Right hindlimb (tissue), 1 donor: ENCODE results near the gene LOXL1.

ENCODE experiments used
- DNase-seq: peaks from one replicate; pipeline ENCODE4 v3.0.0-alpha.2; 2018

LOXL1 gene

DNA sequence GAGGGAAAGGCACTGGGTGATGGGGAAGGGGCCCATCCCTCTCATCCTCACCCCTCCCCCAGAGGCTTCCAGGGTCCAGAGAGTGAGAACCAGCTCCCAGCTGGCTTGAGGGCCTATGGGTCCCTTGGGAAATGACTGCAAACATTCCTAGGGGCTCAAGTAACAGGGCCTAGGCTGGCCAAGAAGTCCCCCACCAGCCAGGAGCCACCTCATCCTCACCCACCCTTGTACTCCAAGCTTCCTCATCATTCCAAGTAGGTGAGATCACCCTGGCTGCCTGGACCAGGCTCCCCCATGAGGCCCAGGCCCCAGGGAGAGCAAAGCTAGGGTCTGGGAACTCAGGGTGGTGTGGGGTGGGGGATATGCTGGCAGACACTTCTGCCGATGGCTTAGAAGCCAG lies 14.8 kb downstream of the LOXL1 start:
- no peak for DNase-seq

DNA sequence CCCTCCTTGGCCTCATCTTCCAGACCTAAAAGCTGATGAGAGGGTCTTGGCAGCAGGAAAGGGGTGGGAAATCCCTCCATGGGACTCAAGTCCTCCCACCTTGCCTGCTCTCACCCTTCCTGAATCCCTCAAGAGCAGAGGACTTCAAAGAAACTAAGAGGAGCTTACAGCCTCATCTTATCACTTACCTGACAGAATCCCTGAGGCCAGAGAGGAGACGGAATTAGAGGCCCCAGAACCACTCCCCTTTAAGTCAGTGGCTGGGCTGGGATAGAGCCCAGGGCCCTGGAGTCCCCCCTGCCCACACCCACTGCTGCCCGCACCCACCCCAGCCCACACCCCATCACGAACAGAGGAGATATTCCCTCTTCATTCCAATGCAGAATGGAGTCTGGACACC lies 15.2 kb downstream of the LOXL1 start:
- no peak for DNase-seq

DNA sequence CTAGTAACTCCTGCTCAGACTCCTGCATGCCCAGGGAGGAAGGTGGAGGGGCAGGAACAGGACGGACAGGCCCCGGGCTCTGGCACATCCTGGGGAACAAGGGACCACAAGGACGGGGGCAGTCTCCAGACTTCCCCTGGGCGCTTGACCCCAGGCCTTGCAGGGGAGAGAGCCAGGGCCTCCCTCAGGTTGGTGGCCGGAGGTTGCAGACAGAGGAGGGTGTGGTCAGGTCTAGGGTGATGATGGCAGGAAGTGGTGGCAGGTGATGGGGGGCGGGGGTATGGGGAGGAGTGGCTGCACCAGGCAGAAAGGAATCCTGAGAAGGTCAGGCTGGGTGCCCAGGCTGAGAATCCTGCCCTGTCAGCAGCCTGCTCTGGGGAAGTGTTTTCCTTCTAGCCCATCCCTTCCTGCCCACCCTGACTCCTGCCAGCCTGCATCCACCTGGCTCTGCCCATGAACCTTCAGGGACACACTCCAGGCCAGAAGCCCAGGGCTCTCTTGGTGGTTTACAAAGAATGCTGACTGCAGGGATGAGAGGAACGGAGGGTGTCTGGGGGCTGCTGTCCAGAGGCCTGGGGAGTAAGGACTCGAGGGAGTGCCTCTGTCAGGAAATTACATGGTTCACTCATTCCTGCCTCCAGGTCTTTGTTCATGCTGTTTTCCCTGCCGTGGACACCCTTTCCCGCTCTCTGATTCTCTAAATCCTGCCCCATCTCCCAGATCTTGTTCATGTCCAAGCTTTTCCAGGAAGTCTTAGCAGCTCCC lies 15.8 kb downstream of the LOXL1 start:
- DNase-seq: no peak

DNA sequence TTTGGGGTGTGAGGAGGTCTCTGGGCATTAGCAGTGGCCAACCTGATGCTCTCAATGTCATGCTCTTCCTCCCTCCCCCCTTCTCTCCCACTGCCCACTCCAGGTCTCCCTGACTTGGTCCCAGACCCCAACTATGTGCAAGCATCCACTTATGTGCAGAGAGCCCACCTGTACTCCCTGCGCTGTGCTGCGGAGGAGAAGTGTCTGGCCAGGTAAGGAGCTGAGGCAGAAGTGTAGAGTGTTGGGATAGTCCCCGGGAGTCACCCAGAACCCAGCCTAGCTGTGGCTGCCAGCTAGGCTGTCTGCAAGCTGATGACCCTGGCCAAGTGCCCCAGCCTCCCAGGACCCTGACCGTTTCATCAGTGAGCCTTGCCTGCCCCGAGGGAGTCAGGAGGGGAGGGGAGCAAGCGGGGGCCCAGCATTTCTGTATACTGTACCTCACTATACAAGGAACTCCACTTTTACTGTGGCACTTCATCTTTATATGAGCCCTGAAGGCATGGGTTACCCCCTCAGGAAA lies 16.5 kb downstream of the LOXL1 start:
- DNase-seq: no peak

DNA sequence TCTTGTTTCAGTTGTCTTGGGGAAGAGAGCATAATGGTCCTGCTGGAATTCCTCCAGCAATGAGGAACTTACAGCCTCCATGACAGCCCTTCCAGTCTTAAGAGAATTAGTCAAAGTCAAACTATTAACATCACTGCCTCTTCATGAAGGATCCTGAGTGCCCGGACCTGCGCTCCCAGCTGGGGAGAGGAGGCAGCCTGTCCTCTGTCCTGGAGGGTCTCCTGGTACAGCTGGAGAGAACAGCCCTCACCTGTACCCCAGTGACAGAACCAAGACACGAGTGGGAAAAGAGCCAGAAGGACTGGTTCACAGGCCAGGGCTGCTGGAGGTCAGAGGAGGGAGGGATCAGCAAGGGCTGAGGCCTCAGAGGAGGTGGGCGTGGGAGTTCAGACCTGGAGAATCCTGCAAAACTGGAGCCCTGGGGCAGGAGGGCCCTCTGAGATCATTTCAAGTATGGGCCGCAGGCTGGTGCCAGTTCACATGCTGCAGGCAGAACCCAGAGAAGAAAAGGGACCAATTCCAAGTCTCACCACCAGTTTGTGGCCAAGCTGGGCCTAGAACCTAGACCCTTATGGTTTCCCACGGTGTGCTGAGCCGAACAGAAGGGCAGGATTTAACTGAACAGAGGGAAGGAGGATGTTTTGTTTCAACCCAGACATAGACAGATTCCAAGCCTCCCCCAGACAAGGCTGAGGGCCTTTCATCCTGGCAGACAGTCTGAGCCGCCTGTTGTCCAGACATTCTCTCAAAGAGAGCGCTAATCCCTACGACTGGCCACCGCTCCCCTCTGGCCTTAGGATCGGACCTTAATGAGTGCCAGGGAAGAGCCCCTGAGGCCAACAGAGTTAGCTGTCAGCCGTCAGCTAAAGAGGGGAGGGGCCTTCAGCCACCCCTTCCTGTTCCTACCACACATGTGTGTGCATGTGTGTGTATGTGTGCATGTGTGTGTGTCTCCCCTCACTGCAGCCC lies 18.2 kb downstream of the LOXL1 start:
- no peak for DNase-seq

DNA sequence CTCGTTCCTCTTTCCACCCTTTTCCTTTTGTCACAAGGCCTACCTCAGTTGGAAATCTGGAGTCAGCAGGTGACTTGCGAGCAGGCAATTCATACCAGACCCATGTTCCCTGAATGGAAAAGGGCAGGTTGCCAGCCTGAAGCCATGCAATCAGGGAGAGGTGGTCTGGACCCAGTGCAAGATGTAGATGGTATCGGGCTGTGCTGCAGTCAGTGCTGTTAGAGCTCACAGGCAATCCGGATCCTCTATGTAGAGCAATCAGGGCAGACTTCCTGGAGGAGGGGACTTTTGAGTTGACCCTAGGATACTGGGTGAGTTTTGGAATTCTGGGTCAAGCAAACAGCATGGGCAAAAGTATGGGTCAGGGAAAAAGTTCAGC lies 18.9 kb downstream of the LOXL1 start:
- no peak for DNase-seq

DNA sequence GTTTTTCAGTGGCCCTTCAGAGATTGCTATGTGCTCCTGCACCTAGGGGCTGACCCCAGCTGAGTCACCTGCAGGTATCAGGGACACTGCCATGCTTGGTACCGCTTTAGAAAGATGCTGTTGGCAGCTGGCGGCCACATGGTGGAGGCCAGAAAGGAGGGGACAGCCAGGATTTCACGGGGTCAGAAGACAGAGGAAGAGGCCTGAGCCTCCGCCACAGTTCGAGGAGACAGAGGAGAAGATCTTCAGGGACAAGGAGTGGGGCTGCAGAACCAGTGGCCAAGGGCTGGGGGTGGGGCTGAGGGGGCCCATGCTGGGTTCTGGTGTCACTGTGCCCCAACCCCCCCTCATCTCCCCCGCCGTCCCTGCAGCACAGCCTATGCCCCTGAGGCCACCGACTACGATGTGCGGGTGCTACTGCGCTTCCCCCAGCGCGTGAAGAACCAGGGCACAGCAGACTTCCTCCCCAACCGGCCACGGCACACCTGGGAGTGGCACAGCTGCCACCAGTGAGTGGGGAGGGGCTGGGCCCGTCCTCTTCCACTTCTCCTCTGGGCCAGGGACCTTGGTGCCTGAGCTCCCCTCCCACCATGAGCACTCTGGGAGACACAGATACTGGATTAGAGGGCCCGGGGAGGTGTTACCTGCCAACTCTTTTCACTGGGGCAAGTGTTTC lies 19.9 kb downstream of the LOXL1 start:
- DNase-seq: no peak

DNA sequence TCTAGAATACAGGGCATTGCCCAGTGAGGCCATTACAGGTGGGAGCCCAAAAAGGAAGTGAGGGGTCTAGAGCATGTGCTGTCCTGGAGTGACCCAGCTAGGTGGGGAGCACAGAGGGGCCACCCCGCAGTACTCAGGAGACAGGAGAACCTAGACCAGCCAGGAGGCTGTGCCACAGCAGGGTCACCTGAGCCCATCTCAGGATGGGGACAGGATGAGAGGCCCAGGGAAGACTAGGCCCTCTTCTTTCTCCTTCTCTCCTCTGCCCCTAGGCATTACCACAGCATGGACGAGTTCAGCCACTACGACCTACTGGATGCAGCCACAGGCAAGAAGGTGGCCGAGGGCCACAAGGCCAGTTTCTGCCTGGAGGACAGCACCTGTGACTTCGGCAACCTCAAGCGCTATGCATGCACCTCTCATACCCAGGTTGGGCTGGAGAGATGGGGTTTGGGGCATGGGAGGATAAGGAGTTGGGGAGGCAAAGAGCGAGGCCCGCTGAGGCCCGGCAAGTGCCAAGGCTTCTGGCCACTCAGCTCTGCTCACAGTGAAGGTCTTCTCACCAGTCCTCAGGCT lies 20.6 kb downstream of the LOXL1 start:
- DNase-seq: no peak

DNA sequence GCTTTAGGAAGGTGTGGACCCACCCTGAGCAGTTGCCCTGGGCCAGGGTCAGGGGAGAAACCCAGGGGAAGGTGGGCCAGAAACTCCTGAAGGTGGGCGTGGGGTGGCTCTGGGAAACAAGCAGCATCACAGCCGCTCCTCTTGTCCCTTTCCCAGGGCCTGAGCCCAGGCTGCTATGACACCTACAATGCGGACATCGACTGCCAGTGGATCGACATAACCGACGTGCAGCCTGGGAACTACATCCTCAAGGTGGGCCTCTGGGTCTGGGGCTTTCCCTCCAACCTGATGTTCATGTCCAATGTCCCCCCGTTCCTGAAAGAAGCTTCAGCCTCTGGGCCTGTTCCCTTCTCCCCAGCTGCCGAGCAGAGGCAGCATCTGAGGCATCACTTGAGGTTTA lies 21.4 kb downstream of the LOXL1 start:
- no peak for DNase-seq

DNA sequence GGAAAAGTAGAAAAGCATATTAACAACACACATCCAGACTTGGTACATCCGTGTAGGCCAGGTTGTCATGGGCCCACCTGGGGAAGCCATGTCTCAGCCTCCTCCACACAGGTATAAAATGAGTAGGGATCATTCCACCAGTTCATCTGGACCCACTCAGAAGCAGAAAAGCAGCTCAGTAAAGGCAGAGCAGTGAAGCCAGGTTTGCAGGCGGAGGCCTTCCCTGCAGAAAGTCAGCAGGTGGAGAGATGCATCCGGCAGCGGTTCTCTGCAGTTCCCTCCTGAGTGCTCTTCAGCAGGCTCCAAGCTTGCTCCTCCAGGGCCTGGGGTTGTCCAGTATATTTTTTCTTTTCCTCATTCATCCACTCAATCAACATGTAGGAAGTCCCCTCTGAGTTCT lies 22.1 kb downstream of the LOXL1 start:
- no peak for DNase-seq

DNA sequence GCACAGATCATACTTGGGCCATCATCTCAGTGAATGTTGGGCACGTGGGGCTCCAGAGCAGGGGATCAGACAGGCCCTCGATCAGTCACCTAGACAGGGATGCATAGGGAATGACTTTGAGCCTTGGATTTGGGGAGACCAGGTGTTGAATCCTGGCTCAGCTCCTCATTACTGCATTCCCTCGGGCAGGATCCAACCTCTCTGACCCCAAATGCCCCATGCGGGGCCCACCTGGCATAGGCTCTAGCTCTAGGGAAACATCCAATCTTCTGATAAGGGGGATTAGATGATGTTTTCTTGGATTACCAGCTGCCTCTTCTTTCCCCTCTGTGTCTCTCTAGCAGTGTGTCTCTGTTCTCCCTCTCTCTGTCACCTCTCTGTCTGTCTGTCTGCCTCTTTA lies 22.7 kb downstream of the LOXL1 start:
- DNase-seq: no peak

DNA sequence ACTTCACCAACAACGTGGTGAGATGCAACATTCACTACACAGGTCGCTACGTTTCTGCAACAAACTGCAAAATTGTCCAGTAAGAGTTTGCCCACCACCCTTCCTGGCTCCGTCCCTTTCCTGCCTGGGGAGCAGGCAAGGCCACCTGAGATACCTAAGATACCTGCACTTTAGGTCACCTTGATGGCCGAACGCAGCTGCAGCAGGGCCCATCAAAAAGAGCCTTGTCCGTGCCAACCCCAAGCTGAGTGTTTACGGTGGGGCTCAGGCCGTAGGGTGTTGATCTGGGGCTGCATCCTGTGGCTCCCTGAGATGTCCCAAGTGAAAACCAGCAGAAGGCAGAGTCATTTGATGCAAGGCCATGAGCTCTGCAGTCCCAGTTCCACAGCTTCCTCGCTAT lies 23.2 kb downstream of the LOXL1 start:
- no peak for DNase-seq

DNA sequence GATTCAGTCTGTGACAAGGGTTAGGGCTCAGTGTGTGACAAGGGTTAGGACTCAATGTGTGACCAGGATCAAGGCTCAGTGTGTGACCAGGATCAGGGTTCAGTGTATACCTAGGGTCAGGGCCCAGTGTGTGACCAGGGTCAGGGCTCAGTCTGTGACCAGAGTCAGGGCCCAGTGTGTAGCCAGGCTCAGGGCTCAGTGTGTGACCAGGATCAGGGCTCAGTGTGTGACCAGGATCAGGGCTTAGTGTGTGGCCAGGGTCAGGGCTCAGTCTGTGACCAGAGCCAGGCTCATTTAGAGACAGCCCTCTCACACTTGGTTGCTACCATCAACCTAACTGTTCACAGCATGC lies 24.2 kb downstream of the LOXL1 start:
- no peak for DNase-seq

DNA sequence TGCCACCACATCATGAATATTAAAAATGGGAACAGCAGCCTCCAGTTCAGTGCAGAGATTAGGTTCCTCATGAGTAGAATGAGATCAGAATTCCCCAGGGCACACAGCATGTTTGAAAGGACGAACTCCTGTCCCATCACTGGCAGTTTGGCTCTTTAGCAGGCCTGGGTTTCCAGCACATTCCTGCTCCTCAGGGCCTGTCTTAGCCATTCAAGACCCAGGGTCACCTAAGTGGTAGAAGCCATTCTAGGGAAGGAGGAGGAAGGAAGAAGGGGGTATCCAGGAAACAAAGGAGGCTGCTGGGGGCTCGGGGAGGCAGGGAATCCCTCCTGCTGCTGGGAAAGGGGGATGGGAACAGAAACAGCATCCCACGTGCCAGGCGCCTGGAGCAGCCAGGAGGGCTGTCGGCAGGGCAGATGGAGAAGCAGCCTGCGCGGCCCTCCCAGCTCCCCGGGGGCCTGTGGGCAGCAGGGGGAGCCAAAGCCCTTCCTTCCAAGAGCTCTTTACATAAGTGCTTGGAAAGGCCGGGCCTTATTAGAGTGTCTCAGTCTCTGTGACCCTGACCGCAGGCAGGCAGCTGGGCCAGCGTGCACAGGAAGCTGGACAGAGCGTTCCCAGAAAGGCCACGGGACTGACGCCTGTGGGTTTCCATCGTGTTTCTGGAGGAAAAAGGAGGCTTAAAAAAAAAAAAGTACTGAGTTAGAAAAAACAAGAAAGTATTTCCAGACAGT lies 24.7 kb downstream of the LOXL1 start:
- peak; percentile 94 for DNase-seq

DNA sequence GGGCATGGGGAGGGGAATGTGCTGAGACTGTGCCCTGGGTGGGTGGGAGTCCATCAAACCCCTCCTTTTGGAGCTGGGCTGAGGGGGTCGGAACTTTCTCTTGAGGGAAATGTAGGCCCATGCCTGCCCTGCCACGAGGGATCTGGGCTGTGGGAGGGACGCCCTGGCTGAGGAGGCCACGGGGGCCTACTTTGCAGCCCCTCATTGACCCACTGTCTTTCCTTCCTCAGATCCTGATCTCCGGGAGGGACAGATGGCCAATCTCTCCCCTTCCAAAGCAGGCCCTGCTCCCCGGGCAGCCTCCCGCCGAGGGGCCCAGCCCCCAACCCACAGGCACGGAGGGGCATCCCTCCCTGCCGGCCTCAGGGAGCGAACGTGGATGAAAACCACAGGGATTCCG lies 25.3 kb downstream of the LOXL1 start:
- DNase-seq: no peak

DNA sequence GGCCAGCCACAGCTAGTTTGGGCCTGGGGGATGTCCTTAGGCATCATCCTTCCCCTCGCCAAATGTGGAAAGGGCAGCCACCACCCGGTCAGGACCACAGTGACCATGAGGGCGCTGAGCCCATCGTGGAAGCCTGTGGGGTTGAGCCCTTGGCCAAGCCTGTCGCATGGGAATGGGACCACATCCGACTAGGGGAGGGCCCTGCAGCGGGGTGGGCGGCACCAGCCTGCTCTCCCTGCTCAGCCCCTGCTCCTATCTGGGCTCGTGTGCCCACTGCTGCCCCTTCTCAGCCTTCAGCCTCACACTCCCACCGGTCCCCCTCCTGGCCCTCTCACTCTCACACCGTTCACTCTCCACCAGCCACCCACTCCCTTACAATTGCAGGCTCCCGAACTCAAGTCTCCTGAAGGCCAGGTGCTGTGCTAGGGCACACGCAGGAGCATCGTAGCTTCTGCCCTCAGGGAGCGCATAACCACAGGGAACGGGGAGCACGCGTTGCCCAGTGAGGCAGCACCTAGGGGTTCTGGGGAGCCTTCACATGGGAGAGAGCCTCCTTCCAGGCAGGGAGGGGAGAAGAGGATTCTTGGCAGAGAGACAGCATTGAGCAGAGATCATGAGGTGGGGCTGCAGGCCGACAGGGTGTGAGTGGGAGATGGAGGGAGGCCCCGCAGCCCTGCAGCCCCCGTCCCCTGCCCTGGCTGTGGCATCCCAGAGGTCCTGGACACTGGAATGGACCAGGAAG lies 26.1 kb downstream of the LOXL1 start:
- peak; percentile 55 for DNase-seq

DNA sequence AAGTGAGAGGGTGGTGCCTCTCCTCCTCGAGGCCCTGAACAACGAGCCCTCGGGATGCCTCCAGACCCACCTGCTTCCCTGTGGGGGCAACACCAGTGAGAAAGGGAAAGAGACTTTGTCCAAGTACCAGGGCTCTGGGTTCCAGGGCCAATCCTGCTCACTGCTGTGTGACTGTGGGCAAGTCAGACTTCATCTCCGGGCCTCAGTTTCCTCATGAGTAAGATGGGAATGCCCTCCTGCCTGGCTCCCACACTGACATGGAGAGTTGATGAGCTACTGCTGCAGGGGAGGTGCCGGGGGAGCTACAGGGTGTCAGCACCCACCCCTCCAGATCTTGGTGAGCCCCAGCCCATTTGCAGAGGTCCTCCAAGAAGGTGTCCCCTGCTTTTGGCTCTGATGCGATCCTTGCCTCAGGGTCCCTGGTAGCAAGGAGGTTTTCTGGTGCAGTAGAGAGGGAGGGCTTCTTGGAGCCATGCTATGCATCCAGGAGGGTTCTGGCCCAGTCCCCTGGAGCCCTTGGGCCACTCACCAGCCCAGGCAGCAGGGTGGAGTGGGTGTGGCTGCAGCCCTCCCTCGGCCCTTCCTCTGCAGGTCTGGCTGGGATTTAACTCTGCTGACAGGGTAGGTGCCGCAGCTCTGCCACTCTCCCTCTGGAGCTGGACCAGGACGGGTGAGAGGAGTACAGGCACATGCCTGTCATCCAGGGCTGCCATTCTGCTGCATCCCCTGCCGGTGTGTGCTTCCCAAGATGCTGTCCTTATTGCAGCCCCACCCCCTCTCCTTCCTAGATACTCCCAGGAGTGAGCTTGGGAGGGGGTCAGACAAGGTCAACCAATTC lies 26.9 kb downstream of the LOXL1 start:
- no peak for DNase-seq

DNA sequence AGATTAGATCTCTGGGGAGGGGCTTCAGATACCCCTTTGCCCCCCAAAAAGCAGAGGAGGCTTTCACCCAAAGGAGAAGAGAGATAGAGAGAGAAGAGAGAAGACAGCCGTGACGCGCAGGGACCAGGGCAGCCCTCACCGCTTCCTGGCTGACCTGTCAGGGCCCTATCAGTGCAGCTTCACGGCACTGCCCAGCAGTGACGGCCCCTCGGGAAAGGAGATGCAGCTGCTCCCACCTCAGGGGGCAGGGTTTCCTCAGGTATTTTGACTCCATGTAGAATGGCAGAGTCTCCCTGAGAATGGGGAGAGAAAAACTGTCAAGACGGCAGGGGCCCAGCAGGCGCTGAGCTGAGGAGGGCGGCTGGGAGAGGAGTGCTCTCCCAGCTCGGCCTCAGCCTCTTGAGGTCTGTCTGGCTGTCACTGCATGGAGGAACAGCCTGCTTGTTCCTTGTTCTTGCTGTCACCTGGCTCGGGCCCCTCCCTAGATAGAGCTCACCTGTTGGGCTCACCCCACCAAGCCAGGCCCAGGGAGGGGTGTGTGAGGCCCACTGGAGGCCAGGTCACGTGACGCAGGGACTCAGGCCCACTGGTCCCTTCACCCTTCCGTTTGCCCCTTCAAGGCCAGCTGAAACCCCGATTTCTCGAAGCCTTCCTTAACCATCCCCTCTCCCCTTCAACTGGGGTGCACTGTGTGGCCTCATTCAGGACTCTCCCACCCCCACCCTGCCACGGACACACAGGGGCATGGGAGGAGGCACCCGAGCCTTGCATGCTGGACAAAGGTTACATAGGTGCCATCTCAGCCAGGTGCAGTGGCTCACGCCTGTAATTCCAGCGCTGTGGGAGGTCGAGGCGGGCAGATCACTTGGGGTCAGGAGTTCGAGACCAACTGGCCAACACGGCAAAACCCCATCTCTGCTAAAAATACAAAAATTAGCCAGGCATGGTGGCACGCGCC lies 28.2 kb downstream of the LOXL1 start:
- no peak for DNase-seq

DNA sequence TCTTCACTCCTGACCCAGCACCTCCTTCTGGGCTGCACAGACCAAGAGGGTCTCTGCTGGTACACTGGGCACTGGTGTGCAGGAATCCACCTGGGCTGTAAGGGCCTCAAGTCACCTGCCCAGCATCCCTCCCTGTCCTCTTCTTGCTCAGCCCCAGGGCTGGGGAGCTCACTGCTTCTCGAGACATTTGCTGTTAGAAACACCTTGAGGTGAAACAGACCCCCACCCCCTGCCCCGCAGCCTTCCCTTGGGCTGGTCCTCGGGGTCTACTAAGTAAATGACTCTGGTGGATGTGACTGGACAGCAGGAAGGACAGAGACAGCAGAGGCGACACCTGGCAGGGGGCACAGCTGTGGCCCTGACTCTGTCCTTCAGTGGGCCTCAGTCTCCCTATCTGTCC lies 29.1 kb downstream of the LOXL1 start:
- no peak for DNase-seq
